HepG2 (cell line): ENCODE data around the gene INF2. TPM values are rescaled to one million over a fixed set of nuclear protein-coding genes. Genes with fewer than 3 reads are reported as not detected.
A peak's percentile ranks its signal among the peaks of the same experiment; 100 is the strongest.

Source experiments
- AHR ChIP-seq: IDR thresholded peaks from 2 replicates; pipeline ENCODE4 v1.6.1; 2018; ENCODE audit warnings: missing genetic modification reagents, missing compliant biosample characterization
- ATF1 ChIP-seq: IDR thresholded peaks from 2 replicates; pipeline ENCODE4 v1.6.1; 2016; ENCODE audit warnings: mild to moderate bottlenecking, control low read depth
- ATF7 ChIP-seq, 2 experiments: fragments of 450-650 bp in 1 of 2; sonication (generic) in 1 of 2; formaldehyde crosslinking in 1 of 2; IDR thresholded peaks; 2 replicates each; pipeline versions ENCODE4 v1.4.0 to v1.6.1; 2016 to 2020; ENCODE audit warnings: antibody characterized with exemption in 1 of 2, mild to moderate bottlenecking in 1 of 2, missing genetic modification reagents in 1 of 2
- CBFB ChIP-seq: sonication (generic); formaldehyde crosslinking; IDR thresholded peaks from 2 replicates; pipeline ENCODE4 v1.4.0; 2020; ENCODE audit warnings: missing genetic modification reagents
- CCAR2 ChIP-seq: fragments of 200-400 bp; formaldehyde crosslinking; optimal IDR thresholded peaks from 2 replicates; pipeline ENCODE3; 2018; ENCODE audit warnings: low read depth, mild to moderate bottlenecking, low read length, moderate library complexity
- FOXA1 ChIP-seq, 2 experiments: fragments of 450-650 bp in 1 of 2; sonication (generic) in 1 of 2; formaldehyde crosslinking in 1 of 2; IDR thresholded peaks; 2 replicates each; pipeline versions ENCODE4 v1.4.0 to v1.6.1; 2016 to 2020; ENCODE audit warnings: missing genetic modification reagents in 1 of 2
- FOXM1 ChIP-seq: sonication (generic); formaldehyde crosslinking; IDR thresholded peaks from 2 replicates; pipeline ENCODE4 v1.5.0; 2020; ENCODE audit warnings: missing genetic modification reagents
- HBP1 ChIP-seq: IDR thresholded peaks from 2 replicates; pipeline ENCODE4 v1.6.1; 2016; ENCODE audit warnings: low read depth, control low read depth
- KLF15 ChIP-seq: sonication (generic); formaldehyde crosslinking; IDR thresholded peaks from 2 replicates; pipeline ENCODE4 v1.8.1; 2023; ENCODE audit warnings: borderline replicate concordance, mild to moderate bottlenecking, inconsistent platforms, missing genetic modification reagents, mixed read lengths
- MBNL3 ChIP-seq: fragments of 250-450 bp; sonication (Bioruptor Pico); conservative IDR thresholded peaks from 2 replicates; pipeline ENCODE4 v1.8.0; 2022; ENCODE audit warnings: mild to moderate bottlenecking, inconsistent platforms
- NONO ChIP-seq, 2 experiments: fragments of 450-650 bp in 1 of 2; sonication (generic) in 1 of 2; formaldehyde crosslinking in 1 of 2; IDR thresholded peaks in 1 of 2; conservative IDR thresholded peaks in 1 of 2; 2 replicates each; pipeline versions ENCODE4 v1.6.1 to v1.8.0; 2017 to 2022; ENCODE audit warnings: mild to moderate bottlenecking in 1 of 2, missing genetic modification reagents in 1 of 2, moderate library complexity in 1 of 2
- RFX1 ChIP-seq: fragments of 450-650 bp; IDR thresholded peaks from 2 replicates; pipeline ENCODE4 v1.6.1; 2017
- SMARCC2 ChIP-seq: fragments of 450-650 bp; IDR thresholded peaks from 2 replicates; pipeline ENCODE4 v1.6.1; 2017; ENCODE audit warnings: antibody characterized with exemption, mild to moderate bottlenecking
- SP140L ChIP-seq: sonication (generic); formaldehyde crosslinking; IDR thresholded peaks from 2 replicates; pipeline ENCODE4 v1.4.0; 2020; ENCODE audit warnings: missing genetic modification reagents, borderline replicate concordance
- SPEN ChIP-seq: sonication (generic); formaldehyde crosslinking; IDR thresholded peaks from 2 replicates; pipeline ENCODE4 v1.5.1; 2020; ENCODE audit warnings: low read depth, mild to moderate bottlenecking, missing genetic modification reagents
- TEAD2 ChIP-seq: sonication (generic); formaldehyde crosslinking; IDR thresholded peaks from 2 replicates; pipeline ENCODE4 v1.9.0; 2021; ENCODE audit warnings: missing genetic modification reagents
- THYN1 ChIP-seq: sonication (generic); formaldehyde crosslinking; IDR thresholded peaks from 2 replicates; pipeline ENCODE4 v1.8.1; 2023; ENCODE audit warnings: low read depth, mild to moderate bottlenecking, moderate library complexity, missing genetic modification reagents, borderline replicate concordance
- ZBTB21 ChIP-seq: sonication (generic); formaldehyde crosslinking; IDR thresholded peaks from 2 replicates; pipeline ENCODE4 v1.4.0; 2020; ENCODE audit warnings: missing genetic modification reagents
- ZBTB42 ChIP-seq: sonication (generic); formaldehyde crosslinking; IDR thresholded peaks from 2 replicates; pipeline ENCODE4 v1.5.0; 2020; ENCODE audit warnings: mild to moderate bottlenecking, missing genetic modification reagents
- ZFP90 ChIP-seq: sonication (generic); formaldehyde crosslinking; IDR thresholded peaks from 2 replicates; pipeline ENCODE4 v1.8.0; 2022; ENCODE audit warnings: missing genetic modification reagents, mild to moderate bottlenecking, inconsistent platforms, borderline replicate concordance
- ZNF335 ChIP-seq: sonication (generic); formaldehyde crosslinking; IDR thresholded peaks from 2 replicates; pipeline ENCODE4 v1.4.0; 2020; ENCODE audit warnings: missing genetic modification reagents
- ZNF670 ChIP-seq: sonication (generic); formaldehyde crosslinking; IDR thresholded peaks from 2 replicates; pipeline ENCODE4 v1.8.0; 2022; ENCODE audit warnings: mild to moderate bottlenecking, missing genetic modification reagents, borderline replicate concordance
- ZNF800 ChIP-seq: sonication (generic); formaldehyde crosslinking; IDR thresholded peaks from 2 replicates; pipeline ENCODE4 v1.4.0; 2020; ENCODE audit warnings: missing genetic modification reagents
- polyA plus RNA-seq, 8 experiments: library from polyadenylated mRNA; depleted of rRNA in 3 of 8; stranded (reverse) in 7 of 8; unstranded in 1 of 8; fragments of >200 nt; fragmentation: Illumina TruSeq in 4 of 8; extraction: Trizol in 4 of 8; gene quantifications; 2 replicates each; pipeline versions ENCODE4 v1.2.1 to v1.2.3, GENCODE V29; 2011 to 2016; ENCODE audit warnings: low read depth in 4 of 8, missing spikeins in 1 of 8, mixed read lengths in 1 of 8; ENCODE audit not compliant: insufficient read depth in 1 of 8
- total RNA-seq, 5 experiments: library from RNA; depleted of rRNA; stranded (reverse); fragments of >200 nt; fragmentation: Illumina TruSeq; extraction: Trizol; gene quantifications; 2 replicates each; pipeline ENCODE4 v1.2.3, GENCODE V29; 2016; ENCODE audit warnings: low read depth in 1 of 5

INF2 gene
- total and polyA plus RNA-seq, 2 of the 13 experiments (the other 11 are each of a cell fraction or from before 2014, with no cell fraction given), result 16.4 to 26.4 TPM

GRCh38 chr14:104752735-104753527 lies 63.5 kb downstream of the INF2 start, which contains the start of gene SIVA1 (continued):
- peak; percentile 64; the same call in 1 of the 2 replicates for TF ChIP-seq CBFB (CRISPR knock-in tag)
- TF ChIP-seq ATF1 (CRISPR knock-in tag), result peak; percentile 96
- peak; percentile 86 for TF ChIP-seq ATF7 (IDR thresholded peaks at IDR 0.05)
- TF ChIP-seq ATF7 (CRISPR knock-in tag; IDR thresholded peaks at IDR 0.05), result 0 out of 2 replicates have a peak, but pooled peaks have one; percentile 12
- TF ChIP-seq SP140L (CRISPR knock-in tag), result no peak
- no peak for TF ChIP-seq MBNL3 (CRISPR knock-in tag)
- TF ChIP-seq FOXM1 (CRISPR knock-in tag), result no peak
- TF ChIP-seq ZFP90 (CRISPR knock-in tag), result peak; percentile 27; the same call in 1 of the 2 replicates
- TF ChIP-seq RFX1, result 0 out of 2 replicates have a peak, but pooled peaks have one; percentile 4
- peak; percentile 33; the same call in 1 of the 2 replicates for TF ChIP-seq AHR (CRISPR knock-in tag)
- no peak for TF ChIP-seq CCAR2
- TF ChIP-seq KLF15 (CRISPR knock-in tag), result no peak
- TF ChIP-seq FOXA1 (IDR thresholded peaks at IDR 0.05), result no peak
- TF ChIP-seq FOXA1 (CRISPR knock-in tag; IDR thresholded peaks at IDR 0.05), result peak; percentile 18; the same call in 1 of the 2 replicates
- no peak for TF ChIP-seq SMARCC2
- TF ChIP-seq ZNF800 (CRISPR knock-in tag), result peak; percentile 32; the same call in 1 of the 2 replicates
- peak; percentile 40 for TF ChIP-seq SPEN (CRISPR knock-in tag)
- no peak for TF ChIP-seq NONO (IDR thresholded peaks at IDR 0.05)
- TF ChIP-seq NONO (CRISPR knock-in tag; conservative IDR thresholded peaks at IDR 0.05), result peak; percentile 96
- peak; percentile 69; the same call in 1 of the 2 replicates for TF ChIP-seq ZNF670 (CRISPR knock-in tag)
- TF ChIP-seq ZBTB21, result peak; percentile 85
- peak; percentile 18; the same call in 1 of the 2 replicates for TF ChIP-seq ZNF335 (CRISPR knock-in tag)
- no peak for TF ChIP-seq THYN1 (CRISPR knock-in tag)
- TF ChIP-seq TEAD2 (CRISPR knock-in tag), result no peak
- no peak for TF ChIP-seq ZBTB42 (CRISPR knock-in tag)
- TF ChIP-seq HBP1 (CRISPR knock-in tag), result no peak
